GM18861 (cell line): Measurements from ENCODE around the gene UFSP2.

Experiments
- ATAC-seq: cut with Tn5 transposase; IDR thresholded peaks from one replicate; pipeline ENCODE4 v1.9.1; 2021; ENCODE audit not compliant: unreplicated experiment

UFSP2 gene

DNA sequence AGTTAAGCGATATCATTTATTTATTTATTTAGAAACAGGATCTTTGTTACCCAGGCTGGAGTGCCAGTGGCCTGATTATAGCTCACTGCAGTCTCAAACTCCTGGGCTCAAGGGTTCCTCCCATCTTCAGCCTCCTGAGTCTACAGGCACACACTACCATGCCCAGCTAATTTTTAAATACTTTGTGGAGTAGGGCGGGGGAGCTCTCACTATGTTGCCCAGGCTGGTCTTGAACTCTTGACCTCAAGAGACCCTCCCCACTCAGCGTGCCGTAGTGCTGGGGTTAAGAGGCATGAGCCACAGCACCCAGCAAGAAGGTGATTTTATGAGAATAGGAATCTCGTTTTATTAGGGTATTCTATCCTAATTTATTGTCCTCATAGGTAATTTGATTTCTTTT, 3.9 kb upstream of the UFSP2 start:
- no peak for ATAC-seq

DNA sequence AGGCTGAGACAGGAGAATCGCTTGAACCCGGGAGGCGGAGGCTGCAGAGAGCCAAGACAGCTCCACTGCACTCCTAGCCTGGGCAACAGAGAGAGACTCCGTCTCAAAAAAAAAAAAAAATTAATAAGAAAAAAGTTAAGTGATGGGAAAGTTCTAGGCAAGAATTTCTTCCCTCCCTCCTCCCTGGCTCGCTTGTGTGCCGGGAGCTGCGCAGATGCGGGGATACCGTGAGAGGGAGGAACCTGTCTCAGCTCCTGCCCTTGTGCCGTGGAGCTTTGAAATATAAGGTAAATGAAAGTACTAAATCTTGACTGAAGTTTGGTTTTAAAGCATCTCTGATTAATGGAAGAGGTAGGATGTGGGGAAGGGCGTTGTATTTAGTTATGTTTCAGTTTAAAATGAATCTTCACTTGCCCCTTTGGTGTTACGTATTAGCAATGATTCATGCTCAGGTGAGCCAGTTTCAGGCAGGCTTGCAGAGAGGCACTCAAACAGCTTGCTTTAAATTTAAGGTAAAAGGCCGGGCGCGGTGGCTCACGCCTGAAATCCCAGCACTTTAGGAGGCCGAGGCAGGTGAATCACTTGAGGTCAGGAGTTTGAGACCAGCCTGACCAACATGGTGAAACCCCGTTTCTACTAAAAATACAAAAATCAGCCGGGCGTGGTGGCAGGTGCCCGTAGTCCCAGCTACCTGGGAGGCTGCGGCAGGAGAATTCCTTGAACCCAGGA, 1.4 kb upstream of the UFSP2 start:
- no peak for ATAC-seq

DNA sequence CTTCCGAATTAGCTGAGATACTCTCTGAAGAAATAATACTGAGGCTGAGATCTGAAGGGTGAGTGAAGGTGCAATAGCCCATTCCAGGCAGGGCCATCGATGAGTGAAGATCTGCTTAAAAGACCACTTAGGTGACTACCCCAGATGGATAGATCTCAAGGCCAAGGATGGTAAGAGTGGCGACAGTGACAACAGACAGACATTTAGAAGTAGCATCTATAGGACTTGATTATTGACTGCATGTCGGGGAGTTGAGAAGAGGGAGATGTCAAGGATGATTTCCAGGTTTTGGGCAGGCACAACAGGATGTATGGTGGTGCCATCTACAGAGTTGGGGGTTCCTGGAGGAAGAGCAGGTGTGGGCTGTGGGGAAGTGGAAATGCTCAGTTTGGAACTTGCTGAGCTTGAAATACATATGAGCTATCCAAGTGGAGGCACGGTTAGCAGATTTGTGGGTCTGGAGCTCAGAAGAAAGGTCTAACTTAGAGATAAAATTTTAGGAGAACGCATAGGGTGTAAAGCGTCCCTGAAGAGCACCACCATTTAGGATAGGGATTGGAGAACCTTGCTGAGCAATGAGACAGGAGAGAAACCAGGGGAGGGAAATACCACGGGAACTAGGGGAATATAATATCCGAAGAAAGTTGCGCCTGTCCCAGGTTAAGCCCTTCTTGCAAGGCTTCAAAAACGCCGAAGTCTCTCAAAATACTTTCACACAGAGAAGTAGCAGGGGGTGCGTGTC, 688 bp downstream of the UFSP2 start:
- ATAC-seq = no peak

- ATAC-seq = no peak
Measured at GRCh38 chr4:185421366-185422124, 4.2 kb downstream of the UFSP2 start.

DNA sequence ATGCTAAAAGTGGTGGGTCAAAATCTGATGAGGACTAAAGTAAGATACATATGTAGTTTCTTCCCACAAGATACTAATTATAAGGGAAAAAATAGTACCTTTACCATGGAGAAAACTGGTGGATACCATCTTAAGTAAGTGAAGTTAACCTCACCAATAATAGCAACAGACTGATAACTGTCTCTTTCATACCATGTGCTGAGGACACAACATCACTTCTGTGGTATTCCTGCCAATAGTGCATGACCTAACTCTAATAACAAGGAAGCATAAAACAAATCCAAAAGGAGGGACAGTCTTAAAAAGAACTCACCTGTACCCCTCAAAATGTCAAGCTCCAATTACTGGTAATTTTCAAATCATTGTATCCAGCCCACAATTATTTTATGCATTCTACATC, 8.8 kb downstream of the UFSP2 start:
- ATAC-seq = no peak

DNA sequence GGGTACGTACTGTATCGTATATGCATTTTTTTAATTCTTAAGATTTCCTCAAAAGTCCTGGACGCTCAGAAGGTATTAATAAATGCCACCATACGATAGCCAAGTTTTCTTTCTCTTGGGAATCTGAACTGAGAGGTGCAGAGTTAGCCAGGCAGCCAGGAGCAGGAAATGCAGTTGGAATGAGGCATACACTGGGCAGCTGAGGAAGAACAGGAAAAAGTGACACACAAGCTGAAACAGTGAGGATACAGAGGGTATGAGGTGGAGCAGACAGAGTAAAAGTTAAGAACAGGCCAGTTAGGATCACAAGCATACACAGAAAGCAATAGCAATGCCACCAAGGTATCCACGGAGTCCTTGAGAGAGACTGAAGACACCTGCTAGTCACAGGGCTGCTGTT, 13.4 kb downstream of the UFSP2 start:
- ATAC-seq = no peak

DNA sequence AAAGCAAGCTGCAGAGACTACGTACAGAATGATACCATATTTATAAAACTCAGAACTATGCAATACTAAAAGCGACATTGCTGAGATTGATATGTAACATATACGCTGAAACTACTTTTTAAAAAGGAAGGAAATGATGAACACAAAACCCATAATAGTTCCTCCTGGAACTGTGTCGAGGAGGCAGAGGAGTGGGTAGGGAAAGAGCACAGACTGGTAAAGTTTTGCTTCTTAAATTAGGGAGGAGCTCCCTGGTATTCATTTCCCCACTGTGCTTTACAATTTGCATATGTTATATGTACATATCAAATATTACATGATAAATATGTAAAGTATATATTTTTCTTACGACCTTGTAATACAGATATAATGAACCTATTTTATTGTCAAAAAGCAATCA, 13.9 kb downstream of the UFSP2 start:
- ATAC-seq = no peak

DNA sequence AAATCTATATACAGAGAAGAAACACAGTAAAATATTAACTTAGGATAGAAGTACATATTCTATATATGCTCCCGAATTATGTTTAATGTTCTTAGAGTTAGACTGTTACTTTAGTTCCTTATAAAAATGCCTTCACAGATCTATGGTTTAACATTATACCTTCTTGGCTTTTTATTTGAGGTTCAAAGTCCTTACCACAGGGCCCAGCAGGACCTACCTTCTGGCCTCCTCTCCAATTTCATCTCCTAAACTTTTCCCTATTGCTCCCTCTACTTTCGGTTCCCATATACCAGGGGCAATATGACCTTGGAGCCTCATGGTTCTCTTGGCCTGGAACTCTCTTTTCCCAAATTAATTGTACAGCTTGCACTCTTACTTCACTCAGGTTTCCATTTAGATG, 17.3 kb downstream of the UFSP2 start:
- ATAC-seq = no peak

DNA sequence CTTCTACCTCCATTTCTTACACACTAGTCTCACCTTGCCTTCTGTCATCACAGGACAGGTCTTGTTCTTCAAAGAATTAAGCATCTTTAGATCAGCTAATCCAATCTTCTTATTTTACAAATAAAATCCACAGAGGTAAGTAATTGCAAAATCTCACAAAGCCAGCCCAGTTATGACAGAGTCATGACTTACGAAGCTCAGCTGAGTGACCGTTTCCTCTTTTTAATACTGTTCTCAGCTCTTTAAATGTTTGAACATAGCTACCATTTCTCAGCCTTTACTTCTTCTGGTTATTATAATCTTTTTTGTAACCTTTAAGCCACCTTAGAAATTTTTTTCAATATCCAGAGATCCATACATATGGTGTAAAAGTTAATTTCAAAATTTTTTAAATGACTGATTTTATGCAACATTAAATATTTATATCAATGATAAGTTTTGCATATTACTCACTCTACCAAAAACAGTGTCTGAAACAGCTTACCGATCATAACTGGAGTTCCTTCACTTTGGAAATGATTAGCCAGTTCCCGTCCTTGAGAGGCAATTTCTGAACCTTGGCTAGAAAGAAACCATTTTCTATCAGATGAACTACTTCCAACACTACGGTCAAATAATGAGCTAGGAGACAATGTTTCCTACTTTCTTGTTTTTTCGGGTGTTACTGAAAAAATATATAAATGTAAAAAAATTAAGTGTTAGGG, 20.3 kb downstream of the UFSP2 start:
- peak; percentile 71 for ATAC-seq

- ATAC-seq = no peak
Measured at GRCh38 chr4:185404031-185404430, 21.7 kb downstream of the UFSP2 start.

GRCh38 chr4:185399466-185399865, 26.3 kb downstream of the UFSP2 start:
- no peak for ATAC-seq

DNA sequence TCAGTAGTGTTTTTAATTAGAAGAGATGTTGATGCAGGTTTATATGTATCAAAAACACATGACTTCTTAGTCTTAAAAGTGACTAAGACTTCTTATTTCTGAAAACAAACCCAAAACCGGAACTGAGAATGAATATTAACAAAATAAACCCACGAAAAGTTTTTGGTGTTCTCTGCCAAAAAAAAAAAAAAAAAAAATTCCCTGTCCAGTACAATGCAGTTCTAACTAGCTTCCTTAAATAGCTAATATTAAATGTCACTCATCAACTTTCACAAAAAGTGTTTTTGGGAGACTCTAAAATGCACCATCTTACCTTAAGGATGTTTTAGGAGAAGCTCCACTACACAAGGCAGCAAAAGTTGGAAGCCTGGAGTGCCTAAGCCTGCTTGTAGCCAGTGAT, 27.1 kb downstream of the UFSP2 start:
- ATAC-seq = no peak

GRCh38 chr4:185396724-185397385, 28.9 kb downstream of the UFSP2 start, which contains the start of gene ANKRD37:
Gene ANKRD37, plus strand, starts transcription at chr4:185396841. Its CDS starts 83 bp downstream, at chr4:185396924.
- ATAC-seq = no peak

- ATAC-seq = peak; percentile 67
Measured at GRCh38 chr4:185395956-185396723, 29.6 kb downstream of the UFSP2 start.

- no peak for ATAC-seq
Measured at GRCh38 chr4:185395238-185395955, 30.4 kb downstream of the UFSP2 start, which contains the start of gene LRP2BP. Gene LRP2BP, minus strand, starts transcription at chr4:185395924. Its CDS starts 17,738 bp downstream, at chr4:185378186.

GRCh38 chr4:185394568-185395237, 31.1 kb downstream of the UFSP2 start:
- no peak for ATAC-seq

GRCh38 chr4:185392156-185392555, 33.6 kb downstream of the UFSP2 start:
- ATAC-seq = no peak

DNA sequence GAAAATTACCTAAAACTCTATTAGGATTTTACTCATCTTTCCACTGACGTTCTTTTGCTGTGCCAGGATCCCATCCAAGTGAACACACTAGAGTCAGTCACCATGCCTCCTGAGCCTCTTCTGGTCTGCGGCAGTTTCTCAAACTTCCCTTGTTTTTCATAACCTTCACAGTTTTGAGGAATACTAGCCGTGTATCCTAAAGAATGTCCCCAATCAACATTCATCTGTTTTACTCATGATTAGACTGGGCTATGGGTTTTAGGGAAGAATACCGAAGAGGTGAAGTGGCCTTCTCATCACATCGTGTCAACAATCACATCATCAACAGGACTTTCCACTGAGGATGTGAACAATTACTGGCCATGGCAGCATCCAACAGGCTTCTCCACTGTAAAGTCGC, 34.8 kb downstream of the UFSP2 start:
- no peak for ATAC-seq

DNA sequence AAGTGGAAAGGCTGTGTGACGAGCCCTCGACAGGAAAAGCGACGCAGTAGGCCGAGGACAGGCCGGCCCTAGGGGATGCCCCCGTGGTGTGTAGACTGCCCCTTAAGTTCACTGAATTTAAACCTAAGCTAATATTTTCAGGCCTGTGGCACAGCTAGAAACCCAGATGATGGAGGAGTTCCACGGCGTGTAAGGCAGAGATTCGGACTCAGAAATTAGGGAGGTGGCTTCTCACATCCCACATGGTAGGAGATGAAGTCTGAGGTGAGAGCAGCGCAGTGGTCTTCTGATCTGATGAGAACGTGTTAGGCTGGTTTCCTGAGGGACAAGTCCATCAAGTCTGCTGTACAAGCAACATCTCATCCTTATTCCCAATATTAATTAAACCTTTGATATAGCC, 37.8 kb downstream of the UFSP2 start:
- ATAC-seq = no peak
